Choroid plexus epithelial cell (primary cell): ENCODE results near the gene MRRF.

ENCODE experiments used
- DNase-seq: peaks from one replicate; pipeline ENCODE4 v3.0.0-alpha.2; 2010; ENCODE audit warnings: low read depth
- H3K4me3 ChIP-seq: 2 replicates; pipeline ENCODE4 v1.5.1; 2011; ENCODE audit warnings: low read depth, mild to moderate bottlenecking, control low read depth, low read length, moderate library complexity
- CTCF ChIP-seq: conservative IDR thresholded peaks from 2 replicates; pipeline ENCODE4 v1.5.1; 2011; ENCODE audit warnings: low read depth, mild to moderate bottlenecking, control low read depth, inconsistent platforms, low read length, moderate library complexity

The MRRF gene

GRCh38 chr9:122372856-122373845 is 108.5 kb downstream of the MRRF start:
- no peak overlapping the region for H3K4me3 ChIP-seq
- no peak for DNase-seq
- TF ChIP-seq CTCF = no peak

- H3K4me3 ChIP-seq = no peak overlapping the region
- peak; percentile 68 for DNase-seq
- TF ChIP-seq CTCF = no peak
Measured at GRCh38 chr9:122374885-122375420, 110.3 kb downstream of the MRRF start.

- H3K4me3 ChIP-seq = no peak overlapping the region
- no peak for TF ChIP-seq CTCF
- no peak for DNase-seq
Measured at GRCh38 chr9:122376796-122377195, 112.1 kb downstream of the MRRF start.

- peak; percentile 40 for DNase-seq
- H3K4me3 ChIP-seq = no peak overlapping the region
- TF ChIP-seq CTCF = no peak
Measured at GRCh38 chr9:122377241-122378164, 112.8 kb downstream of the MRRF start.

GRCh38 chr9:122378236-122378635 is 113.6 kb downstream of the MRRF start:
- TF ChIP-seq CTCF = no peak
- DNase-seq = no peak
- no peak overlapping the region for H3K4me3 ChIP-seq

- peak; percentile 59 for TF ChIP-seq CTCF
- no peak for DNase-seq
- H3K4me3 ChIP-seq = no peak overlapping the region
Measured at GRCh38 chr9:122379340-122379739, 114.7 kb downstream of the MRRF start.
